Lung microvascular endothelial cell (primary cell): ENCODE data around the gene TUBB1. TPM values are rescaled to one million over a fixed set of nuclear protein-coding genes. Genes with fewer than 3 reads are reported as not detected.

Experiments used
- DNase-seq, 2 donors: peaks; one replicate each; pipeline versions ENCODE4 v3.0.0 to v3.0.0-alpha.2; 2010; ENCODE audit warnings: low read depth in 2 of 2
- total RNA-seq: library from RNA; depleted of rRNA; stranded (reverse); fragments of >200 nt; gene quantifications from 2 replicates; pipeline ENCODE4 v1.2.1, GENCODE V29; 2014

Gene TUBB1
- total RNA-seq, 1 donor from 2014 or later = not detected

DNA sequence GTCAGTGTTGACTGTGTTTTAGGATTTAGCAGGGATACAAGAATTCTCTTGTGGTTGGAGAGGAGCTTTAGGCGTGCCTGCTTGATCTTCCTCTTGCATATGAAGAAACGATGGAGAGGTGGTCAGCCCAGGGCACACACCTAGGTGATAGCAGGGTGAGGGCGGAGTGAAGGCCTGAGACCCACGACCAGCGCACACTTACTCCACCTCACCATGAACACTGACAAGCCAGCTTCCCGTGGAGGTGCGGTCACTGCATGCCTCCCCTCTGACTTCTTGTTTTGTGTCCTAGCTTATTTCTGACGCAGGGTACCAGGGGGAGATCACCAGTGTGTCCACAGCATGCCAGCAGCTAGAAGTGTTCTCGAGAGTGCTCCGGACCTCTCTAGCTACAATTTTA is 30.0 kb upstream of the TUBB1 start:
- no peak for DNase-seq

DNA sequence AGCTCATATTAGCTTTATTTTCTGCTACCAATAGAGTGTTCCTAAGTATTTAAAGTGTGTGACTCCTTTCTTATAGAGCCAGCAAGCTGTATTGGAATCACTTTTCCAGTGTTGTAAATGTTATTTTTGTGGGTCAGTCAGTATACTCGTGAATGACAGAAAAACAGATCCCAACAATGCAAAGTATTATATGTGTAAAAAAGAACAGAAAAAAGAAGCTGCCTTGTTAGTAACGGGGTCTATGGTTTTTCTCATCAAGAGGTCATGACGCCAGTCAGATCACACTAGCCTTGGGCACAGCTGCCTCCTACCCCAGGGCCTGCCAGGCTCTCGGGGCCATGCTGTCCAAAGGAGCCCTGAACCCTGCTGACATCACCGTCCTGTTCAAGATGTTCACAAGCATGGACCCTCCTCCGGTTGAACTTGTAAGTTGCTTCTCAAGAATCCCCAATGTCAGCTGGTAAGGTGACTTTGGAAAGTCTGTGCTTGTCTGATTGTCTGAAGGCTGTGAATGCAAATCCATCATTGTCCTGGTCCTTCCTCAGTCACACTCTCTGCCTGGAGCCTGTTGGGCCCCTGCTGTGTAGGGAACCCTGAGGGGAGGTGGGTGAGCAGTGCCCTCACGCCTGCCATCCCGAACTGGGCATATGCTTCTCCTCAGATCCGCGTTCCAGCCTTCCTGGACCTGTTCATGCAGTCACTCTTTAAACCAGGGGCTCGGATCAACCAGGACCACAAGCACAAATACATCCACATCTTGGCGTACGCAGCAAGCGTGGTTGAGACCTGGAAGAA is 28.4 kb upstream of the TUBB1 start:
- DNase-seq = no peak

DNA sequence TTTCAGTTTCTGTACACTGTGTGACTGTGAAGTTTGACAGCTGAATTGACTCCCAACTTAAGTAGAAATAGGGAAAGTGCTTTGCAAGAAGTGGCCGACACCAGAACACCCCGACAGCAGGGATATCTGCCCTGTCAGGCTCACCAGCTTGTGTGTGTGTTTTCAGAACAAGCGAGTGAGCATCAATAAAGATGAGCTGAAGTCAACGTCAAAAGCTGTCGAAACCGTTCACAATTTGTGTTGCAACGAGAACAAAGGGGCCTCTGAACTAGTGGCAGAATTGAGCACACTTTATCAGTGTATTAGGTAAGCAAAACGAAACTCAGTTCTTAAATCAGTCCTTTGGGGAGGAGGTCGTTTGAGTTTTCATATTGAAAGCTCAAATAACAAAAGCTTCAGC is 27.5 kb upstream of the TUBB1 start:
- no peak for DNase-seq

DNA sequence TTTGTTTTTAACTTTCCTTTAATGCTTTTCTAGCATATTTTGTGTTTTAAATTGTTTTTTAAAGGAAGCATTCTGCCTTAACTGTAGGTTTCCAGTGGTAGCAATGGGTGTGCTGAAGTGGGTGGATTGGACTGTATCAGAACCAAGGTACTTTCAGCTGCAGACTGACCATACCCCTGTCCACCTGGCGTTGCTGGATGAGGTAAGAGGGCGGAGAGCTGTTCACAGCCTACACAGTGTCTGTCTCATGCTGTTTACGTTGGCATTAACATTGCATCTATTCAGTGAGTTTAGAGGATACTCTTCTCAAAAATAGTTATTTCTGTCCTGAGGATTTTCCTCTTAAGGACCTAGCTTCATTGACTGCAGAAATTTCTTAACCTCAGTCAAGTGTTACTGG is 26.3 kb upstream of the TUBB1 start:
- DNase-seq = no peak

DNA sequence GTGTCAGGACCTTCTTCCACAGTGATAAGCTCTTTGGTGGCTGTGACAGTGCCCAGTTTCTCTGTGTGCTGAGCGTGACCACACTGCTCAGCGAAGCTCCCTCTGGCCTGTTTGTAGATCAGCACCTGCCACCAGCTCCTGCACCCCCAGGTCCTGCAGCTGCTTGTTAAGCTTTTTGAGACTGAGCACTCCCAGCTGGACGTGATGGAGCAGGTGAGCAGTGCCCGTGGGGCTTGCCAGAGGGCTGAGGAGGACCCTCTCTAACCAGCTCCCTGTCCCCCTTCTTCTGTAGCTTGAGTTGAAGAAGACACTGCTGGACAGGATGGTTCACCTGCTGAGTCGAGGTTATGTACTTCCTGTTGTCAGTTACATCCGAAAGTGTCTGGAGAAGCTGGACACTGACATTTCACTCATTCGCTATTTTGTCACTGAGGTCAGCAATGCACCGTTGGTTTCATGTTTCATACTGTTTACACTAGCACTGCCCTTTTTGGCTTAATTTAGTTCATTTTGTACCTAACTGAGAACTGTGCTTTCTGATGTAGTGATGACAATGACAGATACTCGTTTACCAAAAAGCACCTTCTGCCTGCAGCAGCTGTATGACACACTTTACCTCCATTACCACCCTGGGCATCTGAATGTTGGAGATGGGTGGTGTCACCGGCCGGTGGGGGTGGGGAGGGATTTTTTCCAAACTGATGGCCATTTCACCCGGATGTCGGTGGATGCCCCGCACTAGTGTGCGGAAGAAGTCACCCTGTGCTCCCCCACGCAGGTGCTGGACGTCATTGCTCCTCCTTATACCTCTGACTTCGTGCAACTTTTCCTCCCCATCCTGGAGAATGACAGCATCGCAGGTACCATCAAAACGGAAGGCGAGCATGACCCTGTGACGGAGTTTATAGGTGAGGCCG is 25.6 kb upstream of the TUBB1 start:
- no peak for DNase-seq

DNA sequence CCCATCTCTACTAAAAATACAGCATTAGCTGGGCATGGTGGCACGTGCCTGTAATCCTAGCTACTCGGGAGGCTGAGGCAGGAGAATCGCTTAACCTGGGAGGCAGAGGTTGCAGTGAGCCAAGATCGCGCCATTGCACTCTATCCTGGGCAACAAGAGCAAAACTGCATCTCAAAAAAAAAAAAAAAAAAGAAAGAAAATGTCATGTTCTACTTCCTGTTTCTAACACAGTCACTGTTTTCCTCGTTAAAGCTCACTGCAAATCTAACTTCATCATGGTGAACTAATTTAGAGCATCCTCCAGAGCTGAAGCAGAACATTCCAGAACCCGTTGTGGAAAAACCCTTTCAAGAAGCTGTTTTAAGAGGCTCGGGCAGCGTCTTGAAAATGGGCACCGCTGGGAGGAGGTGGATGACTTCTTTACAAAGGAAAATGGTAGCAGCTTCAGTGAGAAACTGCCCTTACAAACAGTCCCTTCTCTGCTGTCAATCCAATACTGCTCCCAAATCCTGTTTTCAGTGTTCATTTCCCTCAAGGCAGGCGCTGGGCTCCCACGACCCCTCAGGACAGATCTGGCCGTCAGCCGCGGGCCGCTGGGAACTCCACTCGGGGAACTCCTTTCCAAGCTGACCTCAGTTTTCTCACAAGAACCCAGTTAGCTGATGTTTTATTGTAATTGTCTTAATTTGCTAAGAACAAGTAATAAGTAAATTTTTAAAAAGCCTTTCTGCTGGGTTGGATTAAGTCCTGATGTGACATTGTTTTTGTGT is 24.7 kb upstream of the TUBB1 start:
- DNase-seq = no peak

DNA sequence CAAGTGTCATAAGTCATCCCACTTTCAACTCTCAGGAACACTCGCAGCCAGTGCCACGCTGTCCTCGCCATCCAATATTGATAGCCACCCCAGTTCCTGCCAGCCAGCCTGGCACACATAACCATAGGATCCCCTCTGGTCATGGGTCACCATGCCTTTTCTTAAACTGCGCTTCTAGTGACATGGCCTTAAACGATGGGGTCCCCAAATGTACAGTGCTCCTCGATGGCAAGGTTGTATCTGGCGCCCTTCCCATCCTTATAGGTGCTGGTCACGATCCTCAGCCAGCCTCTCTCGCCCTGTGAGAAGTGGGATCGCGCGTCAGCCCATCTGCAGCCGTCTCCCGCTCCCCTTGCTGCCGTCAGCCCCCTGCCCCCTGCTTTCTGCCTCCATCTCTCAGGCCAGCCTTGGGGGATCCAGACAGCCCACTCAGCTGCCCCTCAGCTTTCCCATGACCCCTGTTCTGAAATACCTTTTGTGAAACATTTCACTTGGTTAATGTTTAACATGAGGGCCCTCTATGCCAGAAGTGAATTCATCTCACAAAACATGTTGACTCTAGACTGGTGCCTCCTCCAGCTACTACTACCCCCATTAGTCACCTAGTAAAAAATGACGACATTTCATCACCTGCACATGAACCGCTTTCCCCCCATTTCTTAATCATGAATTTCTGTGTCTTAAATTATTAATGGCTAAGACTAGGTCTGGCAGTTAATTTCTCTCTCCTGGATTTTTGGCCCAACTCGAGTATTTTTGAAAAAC is 23.6 kb upstream of the TUBB1 start:
- DNase-seq = no peak

DNA sequence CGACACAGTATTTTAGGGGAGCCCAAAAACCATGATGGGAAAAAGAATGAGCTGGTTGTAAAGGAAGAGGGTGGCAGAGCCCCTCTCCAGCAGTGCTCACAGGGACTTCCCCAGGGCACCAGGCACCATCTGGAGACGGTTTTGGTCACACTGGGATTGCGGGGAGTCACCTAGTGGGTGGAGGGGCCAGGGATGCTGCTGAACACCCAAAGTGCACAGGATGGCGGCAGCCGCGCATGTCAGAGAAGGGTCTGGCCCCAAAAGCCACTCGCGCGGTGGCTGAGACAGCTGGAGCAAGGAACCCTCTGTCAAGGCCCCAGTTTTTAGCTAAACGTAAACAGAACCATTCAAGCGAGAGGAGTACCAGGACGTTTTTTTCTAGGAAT is 23.0 kb upstream of the TUBB1 start:
- no peak for DNase-seq

DNA sequence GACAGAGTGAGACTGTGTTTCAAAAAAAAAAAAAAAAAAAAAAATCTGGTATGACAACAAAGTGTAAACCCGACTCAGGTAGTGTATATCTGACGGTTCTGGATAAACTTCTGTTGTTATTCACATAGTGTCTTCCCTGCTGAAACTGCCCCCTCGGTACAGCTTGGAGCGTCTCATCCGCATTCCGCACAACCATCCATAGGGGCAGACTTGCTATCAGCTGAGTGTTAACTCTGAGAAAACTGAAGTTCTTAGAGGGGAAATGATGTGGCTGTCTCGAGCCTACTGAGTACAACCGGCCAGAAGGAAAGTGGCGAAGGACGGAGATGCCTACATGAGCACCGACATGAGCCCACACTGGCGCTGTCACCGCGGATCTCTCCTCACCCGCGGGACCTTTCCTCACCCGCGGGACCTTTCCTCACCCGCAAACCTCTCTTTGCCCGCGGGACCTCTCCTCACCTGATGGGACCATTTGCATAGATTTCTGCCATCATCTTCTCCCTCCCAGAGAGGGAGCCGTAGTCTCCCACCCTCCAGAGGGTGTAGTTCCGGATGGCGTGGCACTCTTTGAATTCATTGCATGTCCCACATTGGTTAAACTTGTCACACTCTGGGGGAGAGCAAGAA is 22.0 kb upstream of the TUBB1 start:
- no peak for DNase-seq

DNA sequence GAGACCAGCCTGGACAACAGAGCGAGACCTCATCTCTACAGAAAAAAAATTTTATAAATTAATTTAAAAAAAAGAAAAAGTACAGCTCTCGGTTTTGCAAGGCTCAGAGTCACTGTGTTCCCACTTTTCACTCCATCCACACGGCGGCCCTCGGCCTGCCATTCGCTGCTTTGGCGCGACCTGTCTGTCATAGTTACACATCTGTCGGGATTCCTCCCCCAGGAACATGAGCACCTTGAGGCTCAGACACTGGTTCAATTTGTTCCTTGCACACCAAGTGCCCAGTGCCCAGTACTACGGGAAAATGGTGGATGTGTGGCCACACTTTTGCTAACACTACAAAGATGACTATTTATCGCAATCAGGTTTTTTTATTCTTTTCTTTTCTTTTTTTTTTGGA is 20.6 kb upstream of the TUBB1 start:
- DNase-seq = no peak

DNA sequence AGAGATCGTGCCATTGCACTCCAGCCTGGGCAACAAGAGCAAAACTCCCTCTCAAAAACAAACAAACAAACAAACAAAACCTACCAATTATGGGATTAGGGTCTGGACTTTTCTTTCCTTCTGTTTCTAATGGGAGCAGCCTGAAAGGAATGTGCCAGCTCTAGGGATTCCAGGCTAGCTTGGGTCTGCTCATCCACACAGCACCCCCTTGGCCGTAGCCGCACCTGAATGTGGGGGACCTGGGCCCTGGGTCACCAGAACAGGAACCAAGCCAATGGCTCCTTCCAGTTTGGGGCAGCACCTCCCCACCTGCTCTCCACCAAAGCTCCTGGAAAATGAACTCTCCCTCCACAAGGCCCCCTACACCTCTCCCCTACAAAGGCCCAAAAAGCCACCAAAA is 18.9 kb upstream of the TUBB1 start:
- no peak for DNase-seq

DNA sequence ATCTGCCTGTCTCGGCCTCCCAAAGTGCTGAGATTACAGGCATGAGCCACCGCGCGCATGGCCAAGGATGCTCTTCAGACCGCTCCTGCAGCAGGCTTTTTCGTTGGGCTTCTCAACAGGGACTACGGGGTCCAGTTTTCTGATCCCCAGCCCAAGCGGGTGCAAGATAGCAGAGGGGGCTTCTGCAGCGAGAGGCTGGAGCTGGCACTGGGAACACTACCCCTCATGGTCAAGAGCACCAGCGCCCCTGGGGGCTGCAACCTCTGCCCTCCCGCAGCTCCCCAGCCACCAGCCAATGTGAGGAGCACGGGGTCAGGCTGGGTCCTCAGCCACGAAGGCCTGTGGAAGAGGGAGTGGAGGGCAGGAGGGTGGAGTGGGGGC is 18.2 kb upstream of the TUBB1 start:
- DNase-seq = no peak

DNA sequence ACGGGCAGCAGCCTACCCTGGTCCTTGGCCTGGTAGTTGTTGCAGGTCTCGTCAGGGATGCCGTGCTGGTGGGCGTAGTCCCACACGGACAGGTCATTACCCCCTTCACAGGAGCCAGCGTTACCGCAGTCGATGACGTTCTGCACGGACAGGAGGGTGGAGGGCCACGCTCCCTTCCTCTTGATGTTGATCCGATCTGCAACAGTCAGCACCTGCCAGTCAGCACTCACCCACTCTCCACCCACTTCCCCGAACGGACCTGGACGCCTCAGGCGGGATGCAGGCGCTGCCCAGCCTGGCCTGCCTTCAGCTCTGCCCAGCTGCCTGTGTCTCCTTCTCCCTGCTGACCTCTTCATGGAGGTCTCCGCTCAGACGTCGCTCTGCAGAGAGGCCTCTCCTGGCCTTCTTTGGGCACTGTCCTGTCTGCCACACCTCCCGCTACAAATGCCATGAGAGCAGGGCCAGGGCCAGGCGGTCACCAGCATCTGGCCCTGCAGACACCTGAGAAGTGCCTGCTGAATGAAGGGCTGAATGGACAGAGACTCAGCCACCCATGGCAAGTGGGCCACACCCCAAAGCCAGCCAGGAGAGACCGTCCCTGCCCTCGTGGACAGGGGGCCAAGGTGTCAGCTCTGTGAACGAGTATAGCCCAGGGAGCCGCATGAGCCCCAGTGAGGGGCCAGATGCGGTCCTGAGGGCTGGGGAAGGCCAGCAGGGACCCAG is 17.6 kb upstream of the TUBB1 start:
- no peak for DNase-seq

DNA sequence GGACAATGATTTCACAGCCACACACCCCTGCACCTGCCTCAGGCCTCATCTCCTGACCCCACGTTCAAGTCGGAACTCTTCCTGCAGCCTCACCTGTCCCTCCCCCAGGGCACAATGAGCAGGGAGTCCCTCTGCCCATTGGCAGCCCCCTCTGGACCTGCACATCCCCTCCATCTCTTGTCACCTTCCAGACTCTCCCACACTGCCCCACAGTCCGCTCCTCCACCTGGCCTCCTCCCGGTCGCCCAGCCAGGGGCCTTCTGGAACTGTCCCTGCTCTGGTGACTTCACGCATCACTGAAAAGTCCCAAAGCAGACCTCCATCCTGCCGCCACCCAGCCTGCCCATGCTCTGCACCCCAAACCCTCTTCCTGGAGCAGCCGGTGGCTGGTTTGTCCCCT is 16.8 kb upstream of the TUBB1 start:
- no peak for DNase-seq

DNA sequence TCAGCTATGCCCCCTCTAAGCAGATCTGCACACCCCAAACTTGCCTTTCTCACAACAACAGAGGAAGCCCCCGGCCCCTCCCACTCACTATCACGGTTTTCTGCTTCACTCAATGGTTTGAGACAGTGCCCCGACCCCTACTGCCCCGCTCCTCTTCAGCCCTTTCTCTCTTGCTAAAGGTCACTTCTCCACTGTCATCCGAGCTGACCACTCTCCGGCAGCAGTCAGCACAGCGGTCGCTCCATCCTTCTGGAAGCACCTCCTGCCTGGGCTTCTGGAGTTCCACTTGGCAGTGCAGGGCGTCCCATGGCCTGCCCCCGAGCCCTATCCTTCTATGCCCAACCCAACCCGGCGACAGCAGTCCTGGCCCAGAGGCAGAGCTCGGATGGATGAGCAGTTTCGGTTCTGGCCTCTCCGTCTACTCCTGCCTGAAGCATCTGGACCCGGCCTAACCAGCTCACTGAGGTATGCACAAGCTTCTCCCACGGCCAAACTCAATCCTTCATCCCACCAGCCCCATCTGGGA is 16.3 kb upstream of the TUBB1 start:
- no peak for DNase-seq

DNA sequence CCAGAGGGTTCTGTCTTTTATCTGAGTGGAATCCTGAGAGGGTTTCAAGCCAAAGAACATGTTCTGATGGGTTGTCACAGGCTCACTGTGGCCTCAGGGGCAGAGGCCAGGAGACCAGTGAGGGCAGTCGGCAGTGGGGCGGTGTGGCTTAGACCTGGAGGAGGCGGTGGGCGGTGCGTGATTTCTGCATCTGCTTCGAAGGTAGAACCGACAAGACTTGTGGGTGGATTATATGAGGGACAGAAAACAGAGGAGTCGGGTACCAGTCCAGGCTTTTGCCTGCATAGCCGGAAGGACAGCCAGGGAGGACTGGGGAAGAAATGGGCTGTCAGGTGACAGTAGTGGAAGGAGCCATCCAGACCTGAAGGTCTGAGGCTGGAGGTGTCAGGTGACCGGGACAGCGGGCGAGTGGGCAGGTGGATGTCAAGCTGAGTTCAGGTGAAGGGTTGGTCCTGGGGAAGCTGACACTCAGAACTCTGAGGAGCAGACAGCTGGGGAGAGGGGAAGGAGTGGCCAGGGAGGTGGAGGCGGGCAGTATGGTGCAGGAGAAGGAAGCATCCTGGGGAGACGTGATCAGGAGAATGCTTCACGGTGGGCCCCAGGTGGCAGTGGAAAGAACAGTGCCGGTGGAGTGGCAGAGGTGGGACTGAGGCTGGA is 15.3 kb upstream of the TUBB1 start:
- DNase-seq = no peak

DNA sequence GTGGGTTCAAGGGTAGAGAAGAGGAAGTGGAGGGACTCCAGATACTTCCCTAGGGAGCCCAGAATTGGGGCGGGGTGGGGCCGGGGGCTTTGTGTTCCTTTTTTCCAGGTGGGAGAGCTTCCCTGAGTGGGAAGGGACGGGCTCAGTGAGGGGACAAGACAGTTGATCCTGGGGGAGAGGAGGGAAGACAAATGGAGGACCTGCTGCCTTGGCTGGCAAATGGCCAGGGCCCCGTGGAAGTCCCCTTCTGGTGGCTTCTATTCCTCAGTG is 14.8 kb upstream of the TUBB1 start:
- peak in 1 of 2 donors; percentile 42 for DNase-seq

DNA sequence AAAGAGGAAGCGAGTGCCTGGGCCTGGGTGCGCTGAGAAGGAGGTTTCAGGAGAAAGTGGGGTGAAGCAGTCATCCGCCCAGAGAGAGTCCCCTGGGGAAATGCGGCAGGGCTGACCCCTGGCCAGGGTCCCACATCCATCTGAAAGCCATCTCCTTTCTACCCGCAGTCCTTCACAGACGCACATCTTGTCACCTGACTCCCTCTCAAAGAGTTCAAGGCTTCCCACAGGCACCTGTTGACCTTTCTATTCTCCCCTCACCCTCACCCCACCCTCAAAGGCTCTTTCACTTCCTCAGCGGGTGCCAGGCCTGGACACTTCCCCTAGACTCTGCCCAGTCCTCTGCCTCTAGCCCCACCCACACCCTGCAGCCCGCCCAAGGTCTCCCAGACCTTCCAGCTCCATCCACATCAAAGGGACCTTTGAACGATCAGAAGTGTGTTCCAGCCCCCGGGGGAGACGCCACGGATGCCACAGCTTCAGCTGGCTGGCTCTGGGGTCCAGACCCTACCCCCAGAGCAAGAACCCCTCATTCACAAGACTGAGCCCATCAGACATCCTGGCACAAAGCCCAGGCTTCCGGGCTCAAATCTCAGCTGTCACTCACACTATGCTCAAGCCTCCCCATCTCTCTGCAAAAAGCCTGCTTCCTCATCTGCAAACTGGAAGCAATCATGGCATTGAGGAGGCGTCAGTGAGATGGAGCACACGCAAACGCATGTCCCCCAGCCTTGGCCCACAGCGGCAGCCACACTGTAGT is 14.3 kb upstream of the TUBB1 start:
- peak; percentile 37 to 84 for DNase-seq
